ENCODE data around the gene ARHGAP32.
A peak's percentile ranks its signal among the peaks of the same experiment; 100 is the strongest.

Gene ARHGAP32

GRCh38 chr11:128981254-128981653, 210.9 kb downstream of the ARHGAP32 start:
- ChIA-PET POLR2A (no interaction called here), CTCF (interaction anchor here (1.4 kb wide), 1 partner anchor 25 kb away, joined by 7 read pairs; no protein-coding TSS in a partner anchor)
- no peak for DNase-seq (ENCODE audit: extremely low spot score)
- TF ChIP-seq CTCF (IDR thresholded peaks at IDR 0.05; ENCODE audit: control extremely low read depth, extremely low read depth, low read depth, missing control alignments), result no peak

- no peak for DNase-seq (ENCODE audit: extremely low spot score)
- TF ChIP-seq CTCF (IDR thresholded peaks at IDR 0.05; ENCODE audit: control extremely low read depth, extremely low read depth, low read depth, missing control alignments), result no peak
- ChIA-PET POLR2A (no interaction called here), CTCF (interaction anchor here (1.2 kb wide), 1 partner anchor 15 kb away, joined by 4 read pairs; no protein-coding TSS in a partner anchor)
Measured at GRCh38 chr11:128970598-128971190, 221.4 kb downstream of the ARHGAP32 start.

- TF ChIP-seq CTCF (IDR thresholded peaks at IDR 0.05; ENCODE audit: control extremely low read depth, extremely low read depth, low read depth, missing control alignments), result no peak
- DNase-seq (ENCODE audit: extremely low spot score), result no peak
- POLR2A ChIA-PET, result no interaction called here
- CTCF ChIA-PET, result interaction anchor here (0.9 kb wide), 1 partner anchor 12 kb away, joined by 3 read pairs; no protein-coding TSS in a partner anchor
Measured at GRCh38 chr11:128968916-128969315, 223.2 kb downstream of the ARHGAP32 start.

GRCh38 chr11:128967578-128967977, 224.5 kb downstream of the ARHGAP32 start:
- ChIA-PET POLR2A (no interaction called here), CTCF (no interaction called here)
- no peak for DNase-seq (ENCODE audit: extremely low spot score)
- TF ChIP-seq CTCF (IDR thresholded peaks at IDR 0.05; ENCODE audit: control extremely low read depth, extremely low read depth, low read depth, missing control alignments), result no peak

- DNase-seq (ENCODE audit: extremely low spot score), result peak; percentile 58
- CTCF ChIA-PET, result interaction anchor here (3.8 kb wide), 1 partner anchor 81 kb away, joined by 21 read pairs; no protein-coding TSS in a partner anchor
- POLR2A ChIA-PET, result no interaction called here
- no peak for TF ChIP-seq CTCF (IDR thresholded peaks at IDR 0.05; ENCODE audit: control extremely low read depth, extremely low read depth, low read depth, missing control alignments)
Measured at GRCh38 chr11:128965485-128965884, 226.6 kb downstream of the ARHGAP32 start.

GRCh38 chr11:128964463-128964930, 227.6 kb downstream of the ARHGAP32 start:
- POLR2A ChIA-PET, result no interaction called here
- no peak for TF ChIP-seq CTCF (IDR thresholded peaks at IDR 0.05; ENCODE audit: control extremely low read depth, extremely low read depth, low read depth, missing control alignments)
- CTCF ChIA-PET, result interaction anchor here (0.5 to 3.8 kb wide), 2 partner anchors 80 to 1466 kb away, joined by 3 to 21 read pairs; no protein-coding TSS in a partner anchor
- no peak for DNase-seq (ENCODE audit: extremely low spot score)
